WTC11 (cell line): ENCODE data around the gene ORAI1. TPM values are rescaled to one million over a fixed set of nuclear protein-coding genes. Genes with fewer than 3 reads are reported as not detected.

ENCODE experiments used
- ATAC-seq: fragments of 200-7000 bp; cut with Tn5 transposase; 2 replicates; pipeline ENCODE4 v1.10.0; 2021; ENCODE audit warnings: mild to moderate bottlenecking, moderate library complexity
- CTCF ChIA-PET: fragments of 300-600 bp; sonication (Branson Sonifier 250); formaldehyde crosslinking; loops from one replicate; lab custom pipeline; 2021; ENCODE audit warnings: antibody characterized with exemption; lab: Charles Lee
- POLR2A ChIA-PET: fragments of 350-600 bp; sonication (Branson Sonifier 250); formaldehyde crosslinking; loops from one replicate; lab custom pipeline; 2021; ENCODE audit warnings: antibody characterized with exemption; lab: Charles Lee
- DNase-seq: peaks from one replicate; pipeline ENCODE4 v3.0.0; 2021; ENCODE audit warnings: low spot score
- H3K27ac Mint-ChIP-seq: 2 replicates; pipeline ENCODE4 v1.8.0; 2021; ENCODE audit warnings: mixed read lengths
- H3K27me3 Mint-ChIP-seq: 2 replicates; pipeline ENCODE4 v1.8.0; 2021; ENCODE audit warnings: low read depth, mild to moderate bottlenecking, moderate library complexity, mixed read lengths
- H3K36me3 Mint-ChIP-seq: 2 replicates; pipeline ENCODE4 v1.8.0; 2021; ENCODE audit warnings: mixed read lengths
- H3K4me1 Mint-ChIP-seq: 2 replicates; pipeline ENCODE4 v1.8.0; 2022; ENCODE audit warnings: mixed read lengths
- H3K4me3 Mint-ChIP-seq: 2 replicates; pipeline ENCODE4 v1.8.0; 2021; ENCODE audit warnings: mild to moderate bottlenecking, moderate library complexity, mixed read lengths
- H3K9me3 Mint-ChIP-seq: 2 replicates; pipeline ENCODE4 v1.8.0; 2021; ENCODE audit warnings: mixed read lengths
- CREB1 ChIP-seq: sonication (generic); formaldehyde crosslinking; IDR thresholded peaks from 2 replicates; pipeline ENCODE4 v1.8.0; 2023; ENCODE audit warnings: mild to moderate bottlenecking, missing genetic modification reagents
- EMX1 ChIP-seq: fragments of 250-450 bp; sonication (Bioruptor Pico); IDR thresholded peaks from 2 replicates; pipeline ENCODE4 v1.8.0; 2021; ENCODE audit warnings: mild to moderate bottlenecking
- FOXK1 ChIP-seq: sonication (generic); formaldehyde crosslinking; IDR thresholded peaks from 2 replicates; pipeline ENCODE4 v1.8.0; 2022; ENCODE audit warnings: mild to moderate bottlenecking, moderate library complexity, missing genetic modification reagents
- GRHL2 ChIP-seq: fragments of 250-450 bp; sonication (Bioruptor Pico); IDR thresholded peaks from 2 replicates; pipeline ENCODE4 v1.8.0; 2022; ENCODE audit warnings: mild to moderate bottlenecking, moderate library complexity; ENCODE audit not compliant: insufficient replicate concordance, severe bottlenecking
- HMGA2 ChIP-seq: fragments of 250-450 bp; sonication (Bioruptor Pico); IDR thresholded peaks from 2 replicates; pipeline ENCODE4 v1.4.0; 2021; ENCODE audit warnings: mild to moderate bottlenecking, moderate library complexity
- HMGXB4 ChIP-seq: sonication (generic); formaldehyde crosslinking; IDR thresholded peaks from 2 replicates; pipeline ENCODE4 v1.8.1; 2023; ENCODE audit warnings: mild to moderate bottlenecking, moderate library complexity, missing genetic modification reagents
- IRF1 ChIP-seq: sonication (generic); formaldehyde crosslinking; IDR thresholded peaks from 2 replicates; pipeline ENCODE4 v1.8.0; 2023; ENCODE audit warnings: missing genetic modification reagents
- JAZF1 ChIP-seq: fragments of 250-450 bp; sonication (Bioruptor Pico); IDR thresholded peaks from 2 replicates; pipeline ENCODE4 v1.9.0; 2021; ENCODE audit warnings: moderate library complexity, mild to moderate bottlenecking, inconsistent platforms
- JUN ChIP-seq: sonication (generic); formaldehyde crosslinking; IDR thresholded peaks from 2 replicates; pipeline ENCODE4 v1.8.0; 2023; ENCODE audit warnings: mild to moderate bottlenecking, missing genetic modification reagents
- MYBL2 ChIP-seq: sonication (generic); formaldehyde crosslinking; IDR thresholded peaks from 2 replicates; pipeline ENCODE4 v1.8.1; 2023; ENCODE audit warnings: mild to moderate bottlenecking, moderate library complexity, missing genetic modification reagents
- NR1H2 ChIP-seq: sonication (generic); formaldehyde crosslinking; IDR thresholded peaks from 2 replicates; pipeline ENCODE4 v1.9.0; 2021; ENCODE audit warnings: mild to moderate bottlenecking, moderate library complexity, missing genetic modification reagents
- OVOL2 ChIP-seq: fragments of 250-450 bp; sonication (Bioruptor Pico); IDR thresholded peaks from 2 replicates; pipeline ENCODE4 v1.9.0; 2021; ENCODE audit warnings: mild to moderate bottlenecking, borderline replicate concordance
- PREB ChIP-seq: sonication (generic); formaldehyde crosslinking; IDR thresholded peaks from 2 replicates; pipeline ENCODE4 v1.8.1; 2022; ENCODE audit warnings: mild to moderate bottlenecking, missing genetic modification reagents, moderate library complexity, borderline replicate concordance
- SMAD3 ChIP-seq: sonication (generic); formaldehyde crosslinking; IDR thresholded peaks from 2 replicates; pipeline ENCODE4 v1.8.0; 2022; ENCODE audit warnings: missing genetic modification reagents, mild to moderate bottlenecking, borderline replicate concordance
- TCF7 ChIP-seq: sonication (generic); formaldehyde crosslinking; IDR thresholded peaks from 2 replicates; pipeline ENCODE4 v1.8.0; 2022; ENCODE audit warnings: mild to moderate bottlenecking, low read depth, missing genetic modification reagents, moderate library complexity
- TP53 ChIP-seq: sonication (generic); formaldehyde crosslinking; IDR thresholded peaks from 2 replicates; pipeline ENCODE4 v1.8.1; 2023; ENCODE audit warnings: mild to moderate bottlenecking, missing genetic modification reagents
- ZBTB21 ChIP-seq: sonication (generic); formaldehyde crosslinking; IDR thresholded peaks from 2 replicates; pipeline ENCODE4 v1.8.1; 2023; ENCODE audit warnings: mild to moderate bottlenecking, missing genetic modification reagents, borderline replicate concordance
- ZNF121 ChIP-seq: sonication (generic); formaldehyde crosslinking; IDR thresholded peaks from 2 replicates; pipeline ENCODE4 v1.8.0; 2023; ENCODE audit warnings: missing genetic modification reagents
- ZNF671 ChIP-seq: fragments of 250-450 bp; sonication (Bioruptor Pico); IDR thresholded peaks from 2 replicates; pipeline ENCODE4 v1.8.0; 2021; ENCODE audit warnings: mild to moderate bottlenecking
- total RNA-seq: library from RNA; stranded (reverse); gene quantifications from 3 replicates; pipeline ENCODE4 v1.2.3, GENCODE V29; 2021
- TF ChIP-seq, protein P1 (sequence below): sonication (generic); formaldehyde crosslinking; IDR thresholded peaks from 2 replicates; pipeline ENCODE4 v1.8.1; 2023; ENCODE audit warnings: mild to moderate bottlenecking, missing genetic modification reagents
- TF ChIP-seq, protein P2 (sequence below): sonication (generic); formaldehyde crosslinking; conservative IDR thresholded peaks from 2 replicates; pipeline ENCODE4 v1.8.1; 2023; ENCODE audit warnings: mild to moderate bottlenecking, low read depth, missing genetic modification reagents, moderate library complexity

Gene ORAI1
- total RNA-seq, 1 experiment from 2014 or later: 27.7 TPM

- no peak for DNase-seq
- Mint-ChIP-seq H3K4me1 (peaks cover 29% of the 10 kb centered on the region), H3K4me3 (no peak overlapping the region), H3K27ac (peak overlapping the region; percentile 60; the same call in 1 of the 2 replicates), H3K9me3 (no peaks in the 10 kb centered on the region), H3K27me3 (no peaks in the 10 kb centered on the region), H3K36me3 (peaks cover 14% of the 10 kb centered on the region; the same call in 1 of the 2 replicates)
- POLR2A ChIA-PET: interaction anchor here (0.6 to 1.3 kb wide), 3 partner anchors 9 to 58 kb away, joined by 4 to 6 read pairs (median 4); no protein-coding TSS in a partner anchor
- no peak for TF ChIP-seq EMX1
- 0 out of 2 replicates have a peak, but pooled peaks have one; percentile 25 for TF ChIP-seq ZNF121 (CRISPR knock-in tag)
- TF ChIP-seq, protein P1, sequence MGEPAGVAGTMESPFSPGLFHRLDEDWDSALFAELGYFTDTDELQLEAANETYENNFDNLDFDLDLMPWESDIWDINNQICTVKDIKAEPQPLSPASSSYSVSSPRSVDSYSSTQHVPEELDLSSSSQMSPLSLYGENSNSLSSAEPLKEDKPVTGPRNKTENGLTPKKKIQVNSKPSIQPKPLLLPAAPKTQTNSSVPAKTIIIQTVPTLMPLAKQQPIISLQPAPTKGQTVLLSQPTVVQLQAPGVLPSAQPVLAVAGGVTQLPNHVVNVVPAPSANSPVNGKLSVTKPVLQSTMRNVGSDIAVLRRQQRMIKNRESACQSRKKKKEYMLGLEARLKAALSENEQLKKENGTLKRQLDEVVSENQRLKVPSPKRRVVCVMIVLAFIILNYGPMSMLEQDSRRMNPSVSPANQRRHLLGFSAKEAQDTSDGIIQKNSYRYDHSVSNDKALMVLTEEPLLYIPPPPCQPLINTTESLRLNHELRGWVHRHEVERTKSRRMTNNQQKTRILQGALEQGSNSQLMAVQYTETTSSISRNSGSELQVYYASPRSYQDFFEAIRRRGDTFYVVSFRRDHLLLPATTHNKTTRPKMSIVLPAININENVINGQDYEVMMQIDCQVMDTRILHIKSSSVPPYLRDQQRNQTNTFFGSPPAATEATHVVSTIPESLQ (CRISPR knock-in tag): no peak
- peak; percentile 16; the same call in 1 of the 2 replicates for ATAC-seq
- CTCF ChIA-PET: interaction anchor here (0.6 to 3.8 kb wide), 5 partner anchors 11 to 159 kb away, joined by 3 to 15 read pairs (median 3); partner anchors contain the start of gene ORAI1
Measured at GRCh38 chr12:121637231-121637914, 11.0 kb downstream of the ORAI1 start.

DNA sequence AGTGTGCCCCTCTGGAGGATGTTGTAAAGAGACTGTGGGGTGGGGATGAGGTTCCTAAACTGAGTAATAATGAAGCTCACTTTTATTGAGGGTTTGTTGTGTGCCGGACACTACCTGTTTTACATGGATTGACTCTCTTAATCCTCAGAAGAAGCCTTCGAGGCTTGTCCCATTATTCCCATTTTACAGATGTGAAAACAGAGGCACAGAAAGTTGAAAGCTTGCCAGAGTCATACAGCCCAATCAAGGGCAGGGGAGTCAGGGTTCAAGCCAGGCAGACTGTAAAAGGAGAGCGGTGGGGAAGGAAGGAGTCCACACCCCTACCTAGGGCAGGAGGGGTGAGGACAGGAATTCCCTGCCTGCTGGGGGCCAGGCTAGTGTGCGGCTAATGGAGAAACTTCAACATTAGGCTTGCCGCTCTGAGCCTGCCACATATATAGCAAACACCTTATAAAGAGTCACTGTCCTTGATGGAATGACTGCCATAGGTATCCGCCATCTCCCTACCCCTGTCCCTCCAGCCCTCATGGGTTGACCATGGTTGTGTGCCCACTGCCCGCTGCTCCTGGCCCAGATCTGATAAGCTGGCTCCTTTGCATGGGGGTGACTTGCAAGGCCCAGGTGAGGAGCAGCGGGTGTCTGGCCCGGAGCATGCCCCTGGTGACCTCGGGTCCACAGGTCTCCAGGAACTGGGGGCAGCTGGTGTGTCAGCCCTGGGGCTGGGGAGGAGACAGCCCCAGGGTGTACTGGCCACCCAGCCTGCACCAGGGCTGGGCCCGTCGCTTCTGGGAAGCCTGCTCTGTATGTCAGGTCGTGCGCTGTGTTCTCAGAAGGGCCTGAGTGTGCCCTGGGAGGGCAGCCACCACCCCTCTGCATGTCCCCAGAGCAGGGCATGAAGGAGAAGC lies 12.2 kb downstream of the ORAI1 start:
- ChIA-PET CTCF (interaction anchor here (0.8 to 3.8 kb wide), 3 partner anchors 86 to 160 kb away, joined by 3 to 15 read pairs (median 3); no protein-coding TSS in a partner anchor), POLR2A (interaction anchor here (1.3 kb wide), 1 partner anchor 11 kb away, joined by 4 read pairs; no protein-coding TSS in a partner anchor)
- peaks cover 14% of the 10 kb centered on the region; the same call in 1 of the 2 replicates for H3K36me3 Mint-ChIP-seq
- DNase-seq: no peak
- no peaks in the 10 kb centered on the region for H3K27me3 Mint-ChIP-seq
- ATAC-seq: no peak
- peak overlapping the region; percentile 24; the same call in 1 of the 2 replicates for H3K27ac Mint-ChIP-seq
- no peak overlapping the region for H3K4me3 Mint-ChIP-seq
- H3K9me3 Mint-ChIP-seq: no peaks in the 10 kb centered on the region
- no peak for TF ChIP-seq ZBTB21
- TF ChIP-seq NR1H2 (CRISPR knock-in tag): no peak
- TF ChIP-seq JAZF1 (CRISPR knock-in tag): no peak
- no peak for TF ChIP-seq CREB1 (CRISPR knock-in tag)
- no peak for TF ChIP-seq OVOL2 (CRISPR knock-in tag)
- TF ChIP-seq TCF7: no peak
- H3K4me1 Mint-ChIP-seq: peaks cover 19% of the 10 kb centered on the region

DNA sequence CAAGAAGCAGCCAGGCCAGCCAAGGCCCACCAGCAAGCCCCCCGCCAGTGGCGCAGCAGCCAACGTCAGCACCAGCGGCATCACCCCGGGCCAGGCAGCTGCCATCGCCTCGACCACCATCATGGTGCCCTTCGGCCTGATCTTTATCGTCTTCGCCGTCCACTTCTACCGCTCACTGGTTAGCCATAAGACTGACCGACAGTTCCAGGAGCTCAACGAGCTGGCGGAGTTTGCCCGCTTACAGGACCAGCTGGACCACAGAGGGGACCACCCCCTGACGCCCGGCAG lies 15.0 kb downstream of the ORAI1 start:
- no peak overlapping the region for H3K4me3 Mint-ChIP-seq
- peaks cover 13% of the 10 kb centered on the region for H3K4me1 Mint-ChIP-seq
- no peaks in the 10 kb centered on the region for H3K9me3 Mint-ChIP-seq
- peaks cover 13% of the 10 kb centered on the region; the same call in 1 of the 2 replicates for H3K36me3 Mint-ChIP-seq
- ATAC-seq: no peak
- POLR2A ChIA-PET: no interaction called here
- H3K27me3 Mint-ChIP-seq: no peaks in the 10 kb centered on the region
- no peak for DNase-seq
- CTCF ChIA-PET: no interaction called here
- no peak overlapping the region; the same call in 1 of the 2 replicates for H3K27ac Mint-ChIP-seq
- TF ChIP-seq JUN (CRISPR knock-in tag) (no peak), HMGA2 (no peak), ZNF671 (CRISPR knock-in tag) (no peak), SMAD3 (CRISPR knock-in tag) (no peak), IRF1 (CRISPR knock-in tag) (no peak), MYBL2 (CRISPR knock-in tag) (no peak), ZNF121 (CRISPR knock-in tag) (no peak), PREB (no peak), NR1H2 (CRISPR knock-in tag) (no peak), FOXK1 (CRISPR knock-in tag) (no peak), GRHL2 (CRISPR knock-in tag) (no peak), TP53 (CRISPR knock-in tag) (no peak), HMGXB4 (CRISPR knock-in tag) (no peak), CREB1 (CRISPR knock-in tag) (no peak)
- TF ChIP-seq, protein P2, sequence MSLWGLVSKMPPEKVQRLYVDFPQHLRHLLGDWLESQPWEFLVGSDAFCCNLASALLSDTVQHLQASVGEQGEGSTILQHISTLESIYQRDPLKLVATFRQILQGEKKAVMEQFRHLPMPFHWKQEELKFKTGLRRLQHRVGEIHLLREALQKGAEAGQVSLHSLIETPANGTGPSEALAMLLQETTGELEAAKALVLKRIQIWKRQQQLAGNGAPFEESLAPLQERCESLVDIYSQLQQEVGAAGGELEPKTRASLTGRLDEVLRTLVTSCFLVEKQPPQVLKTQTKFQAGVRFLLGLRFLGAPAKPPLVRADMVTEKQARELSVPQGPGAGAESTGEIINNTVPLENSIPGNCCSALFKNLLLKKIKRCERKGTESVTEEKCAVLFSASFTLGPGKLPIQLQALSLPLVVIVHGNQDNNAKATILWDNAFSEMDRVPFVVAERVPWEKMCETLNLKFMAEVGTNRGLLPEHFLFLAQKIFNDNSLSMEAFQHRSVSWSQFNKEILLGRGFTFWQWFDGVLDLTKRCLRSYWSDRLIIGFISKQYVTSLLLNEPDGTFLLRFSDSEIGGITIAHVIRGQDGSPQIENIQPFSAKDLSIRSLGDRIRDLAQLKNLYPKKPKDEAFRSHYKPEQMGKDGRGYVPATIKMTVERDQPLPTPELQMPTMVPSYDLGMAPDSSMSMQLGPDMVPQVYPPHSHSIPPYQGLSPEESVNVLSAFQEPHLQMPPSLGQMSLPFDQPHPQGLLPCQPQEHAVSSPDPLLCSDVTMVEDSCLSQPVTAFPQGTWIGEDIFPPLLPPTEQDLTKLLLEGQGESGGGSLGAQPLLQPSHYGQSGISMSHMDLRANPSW (CRISPR knock-in tag): no peak
